Measurements from ENCODE around the gene SRGAP2C. TPM values are rescaled to one million over a fixed set of nuclear protein-coding genes. Genes with fewer than 3 reads are reported as not detected.
"Not testable (repeated sequence)": the region's sequence is repeated elsewhere in the genome, so short reads cannot be mapped to it uniquely, and the experiment has no call there.

The SRGAP2C gene
- total RNA-seq, 2 experiments from 2014 or later, result 32.3 to 33.6 TPM

DNA sequence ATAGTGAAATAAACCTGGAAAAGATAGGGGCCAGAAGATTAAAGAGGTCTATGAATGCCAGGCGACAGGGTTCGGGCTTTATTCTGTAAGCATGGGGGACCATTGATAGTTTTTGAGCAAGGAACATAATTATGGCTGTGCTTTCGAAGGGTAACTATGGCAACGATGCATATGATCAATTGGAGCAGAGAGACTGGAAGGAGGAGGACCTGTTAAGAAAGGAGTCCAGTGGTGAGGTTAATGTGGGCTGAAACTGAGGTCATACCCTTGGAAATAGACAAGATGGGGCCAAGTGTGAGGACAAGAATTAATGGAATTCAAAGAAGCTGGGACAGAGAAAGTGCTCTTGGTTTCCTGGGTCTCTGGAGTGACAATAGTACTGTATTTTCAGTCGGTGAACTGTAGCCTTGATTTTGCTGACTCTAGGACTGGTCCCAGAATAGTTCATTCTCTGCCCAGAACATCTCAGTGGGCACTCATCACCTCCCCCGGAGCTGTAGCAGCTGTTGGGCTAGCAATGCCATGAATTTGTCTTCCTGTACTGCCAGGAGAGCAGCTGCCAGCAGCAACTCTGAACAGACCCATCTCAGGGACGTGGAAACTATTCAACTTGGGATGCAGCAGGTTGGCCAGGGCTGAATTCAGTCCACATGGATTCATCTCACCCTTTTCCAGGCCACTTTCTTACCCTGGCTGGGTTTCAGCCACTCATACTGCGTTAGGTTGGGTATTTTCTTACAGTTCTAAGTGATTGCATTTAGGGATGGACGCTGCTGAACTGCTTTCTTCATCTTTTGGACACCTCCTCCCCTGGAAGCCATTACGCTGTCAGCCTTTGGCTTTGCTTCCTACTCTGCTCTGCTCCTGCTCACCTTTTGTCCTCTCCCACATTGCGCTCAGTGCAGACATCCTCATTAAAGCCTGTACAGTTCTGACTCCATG is 108.8 kb downstream of the SRGAP2C start:
- H3K27ac Mint-ChIP-seq; H3K36me3 Mint-ChIP-seq (ENCODE audit: low read depth); CTCF ChIA-PET; H3K4me3 Mint-ChIP-seq; DNase-seq; H3K9me3 Mint-ChIP-seq; POLR2A ChIA-PET; H3K4me1 Mint-ChIP-seq; H3K27me3 Mint-ChIP-seq: not testable (repeated sequence)

DNA sequence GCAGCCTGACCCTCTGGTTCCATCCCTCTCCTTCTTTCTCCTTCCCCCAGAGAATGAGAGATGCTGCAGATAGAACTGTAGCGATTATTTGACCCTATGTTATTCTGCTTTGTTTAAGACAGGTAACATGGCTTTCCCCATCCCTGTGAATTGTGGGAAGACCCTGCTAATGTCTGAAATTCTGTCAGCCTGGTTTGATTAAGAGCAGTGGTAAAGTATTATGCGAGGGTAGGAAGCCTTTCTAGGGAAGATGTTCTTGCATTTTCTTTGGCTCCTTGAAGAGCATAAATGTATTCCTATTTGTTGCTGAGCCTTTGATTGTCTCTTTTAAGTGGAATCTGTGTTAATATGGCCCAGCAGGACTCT is 109.4 kb downstream of the SRGAP2C start:
- H3K9me3 Mint-ChIP-seq; H3K27ac Mint-ChIP-seq; H3K4me3 Mint-ChIP-seq; H3K4me1 Mint-ChIP-seq; CTCF ChIA-PET; POLR2A ChIA-PET; H3K36me3 Mint-ChIP-seq (ENCODE audit: low read depth); H3K27me3 Mint-ChIP-seq; DNase-seq: not testable (repeated sequence)

DNA sequence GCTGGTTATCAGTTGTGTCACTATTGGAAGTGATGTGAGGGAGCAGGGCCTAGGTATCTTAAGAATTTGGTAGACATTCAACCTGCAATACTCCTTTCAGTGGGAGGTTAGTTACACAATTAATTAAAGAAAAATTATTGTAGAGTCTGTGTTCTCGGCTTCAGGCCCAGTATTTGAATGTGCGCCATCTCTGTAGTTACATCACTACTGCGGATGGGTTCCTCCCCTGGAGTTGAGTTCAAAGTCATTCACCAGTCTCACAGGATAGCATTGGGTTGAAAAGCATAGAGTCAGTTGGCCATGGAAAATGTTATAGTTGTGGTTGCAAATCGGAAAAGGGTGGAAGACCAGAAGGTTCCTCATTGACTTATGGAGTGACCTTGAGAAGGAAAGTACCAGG is 111.8 kb downstream of the SRGAP2C start:
- H3K27ac Mint-ChIP-seq; POLR2A ChIA-PET; H3K4me3 Mint-ChIP-seq; H3K36me3 Mint-ChIP-seq (ENCODE audit: low read depth); CTCF ChIA-PET; H3K9me3 Mint-ChIP-seq; H3K4me1 Mint-ChIP-seq; DNase-seq; H3K27me3 Mint-ChIP-seq: not testable (repeated sequence)

DNA sequence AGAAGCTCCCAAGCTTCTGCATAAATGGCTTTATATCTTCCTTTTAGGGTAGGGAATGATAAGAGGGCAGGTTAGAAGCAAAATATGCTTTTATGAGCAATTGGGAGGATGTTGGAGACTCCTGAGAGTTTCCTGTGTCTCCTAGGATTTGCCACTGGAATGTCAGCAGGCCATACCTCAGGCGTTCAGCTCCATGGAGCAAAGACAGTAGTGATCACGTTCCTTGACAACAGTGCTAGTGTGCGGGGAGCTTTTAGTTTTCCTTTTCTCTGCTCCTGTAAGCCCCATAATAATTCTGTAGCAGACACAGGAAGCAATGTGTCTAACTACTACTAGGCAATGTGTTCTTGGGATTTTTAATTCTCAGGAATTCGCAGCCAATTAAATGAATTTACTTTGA is 113.8 kb downstream of the SRGAP2C start:
- H3K27me3 Mint-ChIP-seq; H3K9me3 Mint-ChIP-seq; DNase-seq; CTCF ChIA-PET; H3K27ac Mint-ChIP-seq; H3K4me3 Mint-ChIP-seq; H3K4me1 Mint-ChIP-seq; POLR2A ChIA-PET; H3K36me3 Mint-ChIP-seq (ENCODE audit: low read depth): not testable (repeated sequence)

DNA sequence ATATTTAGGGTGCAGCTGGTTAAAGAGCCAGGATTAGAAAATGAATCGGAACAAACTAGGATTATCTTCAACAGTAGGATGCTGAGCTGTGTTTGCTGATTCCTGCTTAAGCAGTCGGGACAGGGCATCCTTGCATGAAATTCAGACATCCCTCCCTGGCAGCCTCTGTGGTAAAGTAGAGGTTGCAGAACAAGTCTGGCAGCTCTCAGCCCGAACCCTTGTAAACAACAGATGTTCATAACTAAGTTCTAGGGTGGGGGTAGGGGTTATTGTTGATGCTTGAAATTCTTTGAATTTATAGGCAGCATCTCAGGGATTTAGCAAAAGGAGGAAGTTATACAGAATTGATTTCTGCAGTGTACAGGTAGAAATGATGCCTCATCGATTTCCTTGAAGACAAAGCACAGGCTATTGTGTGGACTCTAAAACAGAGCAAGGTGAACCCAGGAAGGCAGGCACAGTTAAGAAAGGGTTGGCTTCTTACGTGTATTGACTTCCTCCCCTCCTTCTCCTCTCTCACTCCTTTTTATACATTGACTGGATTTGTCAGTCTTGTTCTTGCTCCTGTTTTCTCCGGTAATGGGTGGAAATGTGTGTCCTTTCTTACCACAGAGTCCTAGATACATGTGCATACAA is 114.9 kb downstream of the SRGAP2C start:
- CTCF ChIA-PET; H3K9me3 Mint-ChIP-seq; DNase-seq; H3K4me1 Mint-ChIP-seq; H3K27me3 Mint-ChIP-seq; POLR2A ChIA-PET; H3K36me3 Mint-ChIP-seq (ENCODE audit: low read depth); H3K27ac Mint-ChIP-seq; H3K4me3 Mint-ChIP-seq: not testable (repeated sequence)

DNA sequence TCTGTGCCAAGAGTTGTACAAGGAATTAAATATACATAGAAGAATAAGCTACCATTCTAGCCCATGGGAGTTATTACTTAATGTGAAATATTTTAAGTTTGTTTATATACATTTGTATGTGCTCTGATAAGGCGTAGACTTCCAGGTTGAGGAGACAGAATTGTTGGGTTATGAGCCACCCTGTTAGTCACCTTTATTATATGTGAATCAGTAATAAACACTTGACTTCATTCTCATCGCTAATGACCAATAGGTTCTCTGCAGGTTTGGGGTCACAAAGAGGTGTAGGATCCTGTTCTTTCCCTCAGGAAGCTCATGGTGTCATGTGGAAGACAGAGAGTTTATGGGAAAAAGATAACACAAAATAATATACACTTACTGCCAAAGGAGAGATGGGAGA is 117.1 kb downstream of the SRGAP2C start:
- POLR2A ChIA-PET; CTCF ChIA-PET; H3K27ac Mint-ChIP-seq; H3K4me3 Mint-ChIP-seq; H3K9me3 Mint-ChIP-seq; H3K27me3 Mint-ChIP-seq; H3K36me3 Mint-ChIP-seq (ENCODE audit: low read depth); DNase-seq; H3K4me1 Mint-ChIP-seq: not testable (repeated sequence)

DNA sequence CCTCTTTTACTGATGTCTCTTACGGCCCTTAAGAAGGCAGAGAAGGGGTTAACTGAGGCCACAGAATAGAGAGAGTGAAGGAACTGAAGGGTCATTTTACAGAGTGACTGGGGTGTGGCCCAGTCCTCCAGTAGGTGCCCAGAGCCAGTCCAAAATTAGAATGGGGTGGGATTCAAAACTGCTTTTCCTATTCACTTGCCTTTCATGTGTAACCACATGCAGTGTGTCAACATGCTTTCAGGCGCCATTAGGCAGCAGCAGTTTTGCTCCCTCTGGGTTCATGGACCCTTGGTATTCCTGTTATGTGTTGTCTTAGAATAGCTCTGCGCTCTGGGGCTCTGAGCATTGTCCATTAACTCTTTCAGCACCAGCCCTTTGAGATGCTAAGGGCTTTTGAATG is 123.0 kb downstream of the SRGAP2C start:
- CTCF ChIA-PET; H3K4me1 Mint-ChIP-seq; DNase-seq; H3K27me3 Mint-ChIP-seq; H3K36me3 Mint-ChIP-seq (ENCODE audit: low read depth); H3K9me3 Mint-ChIP-seq; H3K4me3 Mint-ChIP-seq; POLR2A ChIA-PET; H3K27ac Mint-ChIP-seq: not testable (repeated sequence)

DNA sequence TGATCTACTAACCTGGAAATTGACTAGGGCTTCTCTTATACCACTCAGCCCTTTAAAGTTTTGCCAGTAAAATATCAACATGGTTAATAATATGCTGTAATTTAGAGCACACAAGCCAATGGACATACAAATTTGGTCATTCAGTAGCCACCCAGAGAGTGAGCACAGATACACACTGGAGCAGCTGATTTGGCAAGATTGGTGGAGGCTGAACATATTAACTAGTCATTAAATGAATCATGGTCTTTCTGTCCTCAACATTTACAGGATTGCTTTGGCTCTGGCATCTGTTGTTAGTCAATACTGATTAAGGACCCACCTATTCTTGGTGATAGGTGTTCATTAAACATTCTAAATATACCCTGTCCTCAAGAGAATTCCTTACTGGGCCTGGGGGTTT is 130.7 kb downstream of the SRGAP2C start:
- H3K27me3 Mint-ChIP-seq; POLR2A ChIA-PET; H3K36me3 Mint-ChIP-seq (ENCODE audit: low read depth); DNase-seq; H3K9me3 Mint-ChIP-seq; CTCF ChIA-PET; H3K4me1 Mint-ChIP-seq; H3K27ac Mint-ChIP-seq; H3K4me3 Mint-ChIP-seq: not testable (repeated sequence)

DNA sequence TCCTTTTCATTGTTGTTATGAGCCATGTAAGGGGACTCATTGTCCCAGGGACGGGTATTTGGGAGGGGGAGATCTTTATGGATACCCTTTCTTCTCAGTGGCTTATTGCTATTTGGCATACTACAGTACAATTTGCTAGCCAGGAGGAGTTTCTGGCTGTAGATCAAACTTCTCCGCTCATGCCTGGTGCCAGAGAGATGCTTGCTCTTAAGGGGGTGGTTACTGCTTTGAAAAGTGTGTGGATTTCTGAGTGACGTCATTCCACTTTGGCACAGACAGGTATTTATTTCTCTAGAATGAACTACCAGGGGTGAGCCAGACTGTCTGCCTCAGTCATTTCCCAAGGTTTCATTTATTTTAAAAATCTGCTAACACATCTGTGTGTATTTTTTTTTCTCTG is 131.3 kb downstream of the SRGAP2C start:
- POLR2A ChIA-PET, result not testable (repeated sequence)

DNA sequence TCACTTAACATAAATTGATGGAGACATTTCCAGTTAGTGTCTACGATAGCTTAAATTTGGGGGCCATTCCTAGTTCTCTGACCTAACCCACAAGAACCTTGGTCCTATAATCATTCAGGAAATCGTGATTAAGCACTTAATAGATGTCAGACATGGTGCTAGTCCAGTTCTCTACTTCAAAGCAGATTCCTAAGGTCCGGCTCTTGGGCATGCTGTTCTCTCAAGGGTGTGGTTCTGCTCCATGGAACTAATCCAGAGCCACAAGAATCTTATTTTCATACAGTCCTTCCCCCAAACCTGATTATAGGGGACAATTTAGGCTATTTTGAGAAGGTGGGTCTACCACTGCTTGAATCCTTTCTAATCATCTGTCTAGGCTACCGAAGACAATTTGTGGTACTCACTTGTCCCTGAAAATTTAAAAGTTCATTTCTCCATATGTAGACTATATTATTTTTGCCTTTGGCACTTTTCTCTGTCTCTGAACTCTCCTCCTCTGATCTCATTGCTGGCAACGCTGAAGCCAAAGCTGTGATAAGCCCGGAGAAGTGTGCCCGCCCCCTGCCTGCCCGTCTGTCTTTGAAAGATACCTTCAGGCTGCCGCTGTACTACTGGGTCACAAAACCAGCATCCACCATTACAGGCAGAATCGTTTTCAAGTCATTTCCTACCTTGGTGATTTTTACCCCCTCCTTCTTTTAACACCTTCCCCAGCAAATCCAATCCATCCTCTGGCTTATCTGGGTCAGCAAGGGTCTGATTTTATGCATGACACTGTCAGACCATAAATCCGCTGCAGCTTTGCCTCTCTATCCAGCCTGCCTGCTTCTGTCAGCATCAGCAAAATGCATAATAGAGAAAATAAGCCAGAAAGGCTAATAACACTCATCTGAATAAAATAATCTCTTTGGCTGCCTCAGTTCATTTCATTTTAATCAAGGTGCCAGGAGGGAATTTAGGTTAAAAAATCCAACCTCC is 133.0 kb downstream of the SRGAP2C start:
- H3K4me3 Mint-ChIP-seq; H3K4me1 Mint-ChIP-seq; POLR2A ChIA-PET; H3K9me3 Mint-ChIP-seq; CTCF ChIA-PET; H3K36me3 Mint-ChIP-seq (ENCODE audit: low read depth); H3K27me3 Mint-ChIP-seq; H3K27ac Mint-ChIP-seq; DNase-seq: not testable (repeated sequence)

More for the DNA sequence above, 131.3 kb downstream of the SRGAP2C start:
- H3K4me1 Mint-ChIP-seq; H3K27ac Mint-ChIP-seq; DNase-seq; H3K4me3 Mint-ChIP-seq; H3K9me3 Mint-ChIP-seq; H3K27me3 Mint-ChIP-seq; CTCF ChIA-PET; H3K36me3 Mint-ChIP-seq (ENCODE audit: low read depth): not testable (repeated sequence)

DNA sequence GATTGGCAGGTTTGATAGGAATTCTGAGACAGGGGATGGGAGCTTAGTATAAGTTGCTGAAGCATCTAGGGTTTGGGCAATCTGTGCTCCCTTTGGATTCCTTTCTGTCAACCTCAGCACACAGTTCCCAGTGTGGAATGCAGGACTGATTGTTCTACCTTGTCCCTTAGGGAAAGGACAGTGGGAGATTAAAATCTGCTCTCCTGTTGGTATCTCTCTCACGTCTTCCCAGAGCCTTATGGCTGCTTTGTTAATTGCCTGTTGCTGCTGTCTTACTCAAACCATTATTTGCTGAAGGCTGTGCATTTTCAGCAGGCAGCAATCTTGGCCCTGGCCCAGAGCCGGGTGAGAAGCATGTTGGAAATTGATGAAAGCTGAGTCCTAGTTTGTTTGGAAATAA is 133.9 kb downstream of the SRGAP2C start:
- DNase-seq; H3K4me3 Mint-ChIP-seq; CTCF ChIA-PET; H3K27ac Mint-ChIP-seq; POLR2A ChIA-PET; H3K27me3 Mint-ChIP-seq; H3K9me3 Mint-ChIP-seq; H3K36me3 Mint-ChIP-seq (ENCODE audit: low read depth); H3K4me1 Mint-ChIP-seq: not testable (repeated sequence)

DNA sequence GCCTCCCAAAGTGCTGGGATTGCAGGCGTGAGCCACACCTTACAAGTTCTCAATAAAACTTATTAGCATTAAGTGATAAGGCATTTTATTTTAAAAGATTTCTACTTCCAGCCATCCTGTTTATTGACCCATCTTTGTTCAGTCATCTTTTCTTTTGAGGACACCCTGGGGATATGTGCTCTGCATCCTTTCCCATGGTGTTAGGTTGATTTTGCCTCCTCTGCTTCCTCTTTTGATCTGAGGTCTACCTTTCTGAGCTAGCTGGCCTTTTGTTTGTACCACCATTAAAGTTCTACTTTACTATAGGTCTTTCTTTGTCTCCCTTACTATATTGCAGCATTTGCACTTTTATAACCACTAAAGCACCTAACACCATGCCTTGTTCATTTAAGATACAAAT is 136.9 kb downstream of the SRGAP2C start:
- POLR2A ChIA-PET; H3K4me1 Mint-ChIP-seq; H3K36me3 Mint-ChIP-seq (ENCODE audit: low read depth); H3K9me3 Mint-ChIP-seq; DNase-seq; H3K4me3 Mint-ChIP-seq; H3K27ac Mint-ChIP-seq; CTCF ChIA-PET; H3K27me3 Mint-ChIP-seq: not testable (repeated sequence)

DNA sequence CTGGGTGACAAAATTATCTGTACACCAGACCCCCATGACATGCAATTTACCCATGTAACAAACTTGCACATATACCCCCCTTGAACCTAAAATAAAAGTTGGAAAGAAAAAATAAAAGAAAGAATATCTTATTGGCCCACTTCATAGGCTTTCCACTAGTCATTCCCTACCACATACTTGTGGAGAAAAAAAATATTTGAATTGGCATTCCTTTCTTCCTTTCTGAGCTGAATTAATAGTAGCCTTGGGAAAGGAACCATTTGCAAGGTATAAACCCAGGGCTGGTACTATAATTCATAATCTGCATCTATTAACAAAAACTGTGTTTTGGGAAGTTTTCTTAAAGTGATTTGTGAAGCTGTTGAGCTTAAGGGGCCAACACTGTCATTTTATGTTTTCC is 140.0 kb downstream of the SRGAP2C start:
- POLR2A ChIA-PET; DNase-seq; H3K27ac Mint-ChIP-seq; CTCF ChIA-PET; H3K9me3 Mint-ChIP-seq; H3K4me1 Mint-ChIP-seq; H3K4me3 Mint-ChIP-seq; H3K27me3 Mint-ChIP-seq; H3K36me3 Mint-ChIP-seq (ENCODE audit: low read depth): not testable (repeated sequence)
